Measurements from ENCODE around the gene SLX4IP.

The SLX4IP gene

GRCh38 chr20:10622657-10623418 lies 187.7 kb downstream of the SLX4IP start:
- H3K4me3 ChIP-seq (replicated peaks; ENCODE audit: low read depth, low read length): no peak overlapping the region
- no peak for DNase-seq (ENCODE audit: extremely low read depth, low read depth)
- TF ChIP-seq CTCF (IDR thresholded peaks at IDR 0.05; ENCODE audit: low read depth, low read length, missing control alignments): no peak

GRCh38 chr20:10625641-10626040 lies 190.5 kb downstream of the SLX4IP start:
- no peak for DNase-seq (ENCODE audit: extremely low read depth, low read depth)
- TF ChIP-seq CTCF (IDR thresholded peaks at IDR 0.05; ENCODE audit: low read depth, low read length, missing control alignments): no peak
- H3K4me3 ChIP-seq (replicated peaks; ENCODE audit: low read depth, low read length): no peak overlapping the region

- DNase-seq (ENCODE audit: extremely low read depth, low read depth): no peak
- no peak overlapping the region for H3K4me3 ChIP-seq (replicated peaks; ENCODE audit: low read depth, low read length)
- TF ChIP-seq CTCF (IDR thresholded peaks at IDR 0.05; ENCODE audit: low read depth, low read length, missing control alignments): no peak
Observed at GRCh38 chr20:10626896-10627295, 191.8 kb downstream of the SLX4IP start.

- no peak for DNase-seq (ENCODE audit: extremely low read depth, low read depth)
- no peak for TF ChIP-seq CTCF (IDR thresholded peaks at IDR 0.05; ENCODE audit: low read depth, low read length, missing control alignments)
Observed at GRCh38 chr20:10629946-10630650, 195.0 kb downstream of the SLX4IP start.

GRCh38 chr20:10631126-10631525 lies 196.0 kb downstream of the SLX4IP start:
- TF ChIP-seq CTCF (IDR thresholded peaks at IDR 0.05; ENCODE audit: low read depth, low read length, missing control alignments): no peak
- DNase-seq (ENCODE audit: extremely low read depth, low read depth): no peak
- H3K4me3 ChIP-seq (replicated peaks; ENCODE audit: low read depth, low read length): no peak overlapping the region

More at GRCh38 chr20:10629946-10630650, 195.0 kb downstream of the SLX4IP start:
- no peak overlapping the region for H3K4me3 ChIP-seq (replicated peaks; ENCODE audit: low read depth, low read length)

GRCh38 chr20:10632721-10633509 lies 197.8 kb downstream of the SLX4IP start:
- no peak overlapping the region for H3K4me3 ChIP-seq (replicated peaks; ENCODE audit: low read depth, low read length)
- no peak for DNase-seq (ENCODE audit: extremely low read depth, low read depth)
- TF ChIP-seq CTCF (IDR thresholded peaks at IDR 0.05; ENCODE audit: low read depth, low read length, missing control alignments): no peak
